ENCODE data around the gene RPRML. TPM values are rescaled to one million over a fixed set of nuclear protein-coding genes. Genes with fewer than 3 reads are reported as not detected.

The RPRML gene
- total RNA-seq, 1 donor, result not detected

GRCh38 chr17:46930051-46930450, 49.0 kb downstream of the RPRML start:
- Histone ChIP-seq H3K36me3 (ENCODE audit: insufficient read depth, low read length) (peaks cover 66% of the 10 kb centered on the region), H2AFZ (ENCODE audit: low read length) (no peak overlapping the region), H3K27ac (ENCODE audit: low read depth, low read length) (peak overlapping the region; percentile 47), H3K4me2 (ENCODE audit: insufficient read depth, low read length) (no peak overlapping the region), H3K9me3 (ENCODE audit: low read depth, low read length) (no peaks in the 10 kb centered on the region), H4K20me1 (ENCODE audit: insufficient read depth, low read length) (peaks cover 61% of the 10 kb centered on the region), H3K4me1 (ENCODE audit: insufficient read depth, low read length) (peaks cover 6% of the 10 kb centered on the region), H3K27me3 (ENCODE audit: insufficient read depth, low read length) (no peaks in the 10 kb centered on the region), H3K4me3 (ENCODE audit: insufficient read depth, low read length) (no peak overlapping the region), H3K79me2 (ENCODE audit: insufficient read depth, low read length) (peaks cover 53% of the 10 kb centered on the region)
- no peak for DNase-seq (ENCODE audit: insufficient read length, low spot score, missing footprints)
- TF ChIP-seq CTCF (IDR thresholded peaks at IDR 0.05; ENCODE audit: extremely low read depth, low read depth, low read length), result no peak

DNA sequence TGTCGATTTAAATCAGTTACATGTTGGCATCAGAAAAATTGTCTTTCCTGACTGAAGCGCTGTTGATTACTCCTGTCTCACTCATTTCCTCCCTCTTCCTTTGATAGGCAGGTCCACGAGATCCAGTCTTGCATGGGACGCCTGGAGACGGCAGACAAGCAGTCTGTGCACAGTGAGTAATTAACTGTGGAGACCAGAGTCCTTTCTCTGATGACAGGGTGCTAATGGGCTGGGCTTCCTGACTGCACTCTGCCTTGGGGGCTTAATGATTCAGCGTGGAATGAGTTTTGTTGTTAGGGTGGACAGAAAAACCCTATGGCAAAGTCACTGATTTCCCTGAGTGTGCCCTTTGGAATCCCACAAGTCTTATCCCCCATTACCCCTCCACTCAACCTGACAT, 49.6 kb downstream of the RPRML start:
- H3K4me3 ChIP-seq (ENCODE audit: insufficient read depth, low read length), result no peak overlapping the region
- H2AFZ ChIP-seq (ENCODE audit: low read length), result no peak overlapping the region
- TF ChIP-seq CTCF (IDR thresholded peaks at IDR 0.05; ENCODE audit: extremely low read depth, low read depth, low read length), result no peak
- H3K4me1 ChIP-seq (ENCODE audit: insufficient read depth, low read length), result peaks cover 8% of the 10 kb centered on the region
- no peaks in the 10 kb centered on the region for H3K9me3 ChIP-seq (ENCODE audit: low read depth, low read length)
- peaks cover 63% of the 10 kb centered on the region for H3K36me3 ChIP-seq (ENCODE audit: insufficient read depth, low read length)
- no peak overlapping the region for H3K4me2 ChIP-seq (ENCODE audit: insufficient read depth, low read length)
- H3K79me2 ChIP-seq (ENCODE audit: insufficient read depth, low read length), result peaks cover 60% of the 10 kb centered on the region
- H3K27ac ChIP-seq (ENCODE audit: low read depth, low read length), result peak overlapping the region; percentile 47
- H3K27me3 ChIP-seq (ENCODE audit: insufficient read depth, low read length), result no peaks in the 10 kb centered on the region
- H4K20me1 ChIP-seq (ENCODE audit: insufficient read depth, low read length), result peaks cover 67% of the 10 kb centered on the region
- DNase-seq (ENCODE audit: insufficient read length, low spot score, missing footprints), result no peak

DNA sequence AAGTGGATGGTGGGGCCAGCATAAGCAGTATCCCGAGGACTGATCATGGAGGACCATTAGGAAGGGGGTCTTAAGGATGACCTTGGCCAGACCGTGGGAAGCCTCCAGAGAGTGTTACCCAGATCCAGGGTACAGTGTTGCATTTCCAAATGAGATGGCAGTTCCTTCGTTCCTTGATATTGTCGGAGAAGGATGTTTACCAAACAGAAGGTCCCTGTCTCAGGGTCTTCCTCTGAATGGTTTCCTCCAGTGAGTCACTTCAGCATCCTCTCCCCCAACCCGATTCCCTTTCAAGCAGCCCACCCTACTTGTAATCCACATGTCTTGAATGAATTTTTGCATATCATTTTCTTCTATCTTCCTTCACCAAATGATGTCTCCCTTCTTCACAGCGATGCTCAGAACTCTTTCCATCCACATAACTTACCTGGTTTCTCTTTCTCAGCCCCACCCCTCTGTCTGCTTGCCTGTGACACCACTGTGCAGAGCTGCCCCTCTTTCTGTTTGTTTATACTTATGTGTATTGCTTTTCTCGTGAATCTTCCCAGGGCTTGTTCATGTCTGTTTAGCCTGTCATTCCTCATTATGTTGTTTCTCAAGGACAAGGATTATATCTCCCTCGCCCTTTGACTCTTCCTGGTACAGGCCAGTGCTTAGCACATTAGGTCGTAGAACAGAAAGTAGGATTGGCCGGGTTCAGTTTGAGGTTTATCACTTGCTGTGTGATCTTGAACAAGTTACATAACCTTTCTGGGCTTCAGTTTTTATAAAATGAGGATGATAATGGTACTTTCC, 50.4 kb downstream of the RPRML start:
- DNase-seq (ENCODE audit: insufficient read length, low spot score, missing footprints), result no peak
- Histone ChIP-seq H3K9me3 (ENCODE audit: low read depth, low read length) (no peaks in the 10 kb centered on the region), H3K4me3 (ENCODE audit: insufficient read depth, low read length) (no peak overlapping the region), H2AFZ (ENCODE audit: low read length) (no peak overlapping the region), H3K4me2 (ENCODE audit: insufficient read depth, low read length) (no peak overlapping the region), H3K27me3 (ENCODE audit: insufficient read depth, low read length) (no peaks in the 10 kb centered on the region), H3K4me1 (ENCODE audit: insufficient read depth, low read length) (peaks cover 15% of the 10 kb centered on the region), H3K79me2 (ENCODE audit: insufficient read depth, low read length) (peaks cover 67% of the 10 kb centered on the region), H4K20me1 (ENCODE audit: insufficient read depth, low read length) (peaks cover 73% of the 10 kb centered on the region), H3K27ac (ENCODE audit: low read depth, low read length) (peak overlapping the region; percentile 47), H3K36me3 (ENCODE audit: insufficient read depth, low read length) (peaks cover 56% of the 10 kb centered on the region)
- TF ChIP-seq CTCF (IDR thresholded peaks at IDR 0.05; ENCODE audit: extremely low read depth, low read depth, low read length), result no peak

Small RNA genes within 50 kb of the gene (small RNA-seq; reads per million reads assigned to genes)
- not detected for gene MIR5089

Other genes starting within 250 kb of the RPRML start
- gene WNT3, start 160.6 kb downstream of the RPRML start, total RNA-seq, result 0.88 and 1.1 TPM in 2 replicates
- 0.36 TPM in 1 of 2 replicates, not detected in the other for gene WNT9B, start 127.7 kb downstream of the RPRML start, total RNA-seq
- gene GOSR2, start 56.1 kb downstream of the RPRML start, total RNA-seq, result 43.9 and 44.9 TPM in 2 replicates
- gene CDC27, start 210.0 kb upstream of the RPRML start, total RNA-seq, result 80.3 and 96.1 TPM in 2 replicates
- 0.72 TPM in 1 of 2 replicates, not detected in the other for gene MYL4, start 230.1 kb upstream of the RPRML start, total RNA-seq

Data from osteoblast (primary cell).